ENCODE data around the gene SIM2.

DNA sequence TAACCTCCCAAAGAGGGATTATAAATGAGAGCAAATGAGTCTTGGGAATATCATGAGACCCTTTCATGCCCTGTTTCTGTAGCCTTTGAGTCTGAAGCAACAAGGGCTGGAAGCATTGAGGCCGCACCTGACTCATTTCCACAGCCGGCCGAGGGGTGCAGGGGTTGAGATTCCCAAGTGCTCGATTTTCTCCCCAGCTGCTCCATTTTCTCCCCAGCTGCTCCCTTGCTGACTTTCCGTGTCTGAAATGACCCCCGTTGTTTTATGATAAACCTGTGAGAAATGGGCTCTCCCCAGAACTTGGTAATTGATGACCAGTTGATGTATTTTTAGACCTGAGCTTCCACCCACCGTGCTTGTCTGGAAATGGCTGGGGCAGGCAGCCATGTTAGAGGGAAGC, 22.9 kb downstream of the SIM2 start:
- TF ChIP-seq CTCF (IDR thresholded peaks at IDR 0.05), result no peak
- no peak for TF ChIP-seq POLR2A (IDR thresholded peaks at IDR 0.05)
